K562 (cell line): ENCODE data around the gene GZF1. TPM values are rescaled to one million over a fixed set of nuclear protein-coding genes. Genes with fewer than 3 reads are reported as not detected.

Experiments
- FOXA3 ChIP-seq, 2 experiments: fragments of 450-650 bp in 1 of 2; sonication (generic) in 1 of 2; formaldehyde crosslinking; IDR thresholded peaks in 1 of 2; conservative IDR thresholded peaks in 1 of 2; 2 replicates each; pipeline versions ENCODE4 v1.4.0 to v1.8.0; 2020 to 2022; ENCODE audit warnings: mild to moderate bottlenecking in 2 of 2, missing genetic modification reagents in 1 of 2
- HEY1 ChIP-seq: fragments of 250-450 bp; sonication (Bioruptor Pico); IDR thresholded peaks from 2 replicates; pipeline ENCODE4 v1.5.0; 2020; ENCODE audit warnings: mild to moderate bottlenecking, moderate library complexity, borderline replicate concordance
- MYBL2 ChIP-seq, 2 experiments: fragments of 450-650 bp in 1 of 2; sonication (generic) in 1 of 2; formaldehyde crosslinking in 1 of 2; IDR thresholded peaks; 2 replicates each; pipeline versions ENCODE4 v1.6.1 to v1.8.1; 2017 to 2022; ENCODE audit warnings: borderline replicate concordance in 1 of 2, inconsistent platforms in 1 of 2, low read depth in 1 of 2, mild to moderate bottlenecking in 1 of 2, missing genetic modification reagents in 1 of 2, moderate library complexity in 1 of 2
- RFX1 ChIP-seq: fragments of 450-650 bp; IDR thresholded peaks from 2 replicates; pipeline ENCODE4 v1.6.1; 2016; ENCODE audit warnings: mild to moderate bottlenecking, moderate library complexity
- RHOXF2B ChIP-seq: fragments of 250-450 bp; sonication (Bioruptor Pico); conservative IDR thresholded peaks from 2 replicates; pipeline ENCODE4 v1.5.1; 2021
- YBX1 ChIP-seq: fragments of 450-650 bp; IDR thresholded peaks from 2 replicates; pipeline ENCODE4 v1.7.1; 2016; ENCODE audit warnings: mild to moderate bottlenecking
- ZKSCAN3 ChIP-seq: fragments of 250-450 bp; sonication (Bioruptor Pico); IDR thresholded peaks from 2 replicates; pipeline ENCODE4 v1.4.0; 2020
- ZNF354B ChIP-seq: fragments of 250-450 bp; sonication (Bioruptor Pico); IDR thresholded peaks from 2 replicates; pipeline ENCODE4 v1.4.0; 2020
- polyA plus RNA-seq, 8 experiments: library from polyadenylated mRNA; depleted of rRNA in 4 of 8; stranded (reverse) in 5 of 8; unstranded in 3 of 8; fragments of >200 nt; fragmentation: Nextera tagmentation in 2 of 8; fragmentation: Illumina TruSeq in 1 of 8; extraction: Ambion mirVana in 2 of 8; extraction: Trizol in 1 of 8; gene quantifications; 2 replicates each; pipeline versions ENCODE4 v1.2.1 to v1.2.3, GENCODE V29; 2011 to 2014; ENCODE audit warnings: inconsistent platforms in 1 of 8, missing spikeins in 1 of 8
- total RNA-seq, 7 experiments: library from RNA; depleted of rRNA in 6 of 7; stranded (reverse); fragments of >200 nt in 6 of 7; fragmentation: Illumina TruSeq in 2 of 7; extraction: Trizol in 2 of 7; gene quantifications; 2 replicates each; pipeline versions ENCODE4 v1.2.1 to v1.2.3, GENCODE V29; 2011 to 2021; ENCODE audit warnings: low replicate concordance in 1 of 7
- TF ChIP-seq, protein P1 (sequence below), 3 experiments: fragments of 200-800 bp in 1 of 3; fragments of 250-450 bp in 1 of 3; fragments of 450-650 bp in 1 of 3; sonication (Bioruptor Pico) in 1 of 3; sonication (Bioruptor generic) in 1 of 3; formaldehyde crosslinking in 1 of 3; IDR thresholded peaks; 2 replicates each; pipeline versions ENCODE4 v1.6.1 to v1.8.0; 2016 to 2022; ENCODE audit warnings: mild to moderate bottlenecking in 2 of 3, missing genetic modification characterization in 2 of 3, missing compliant biosample characterization in 1 of 3, moderate library complexity in 1 of 3
- TF ChIP-seq, protein P2 (sequence below): sonication (generic); formaldehyde crosslinking; IDR thresholded peaks from 2 replicates; pipeline ENCODE4 v1.9.0; 2022; ENCODE audit warnings: mild to moderate bottlenecking, missing genetic modification reagents
- TF ChIP-seq, protein P3 (sequence below), 3 experiments: IDR thresholded peaks in 2 of 3; conservative IDR thresholded peaks in 1 of 3; 2 replicates each; pipeline ENCODE4 v1.5.1; 2011 to 2012; ENCODE audit warnings: low read length in 3 of 3, mild to moderate bottlenecking in 3 of 3, control low read depth in 2 of 3, improper control_type of control experiment in 1 of 3, inconsistent platforms in 1 of 3, low read depth in 1 of 3, mixed read lengths in 1 of 3, moderate library complexity in 1 of 3; ENCODE audit not compliant: insufficient read depth in 2 of 3

GZF1 gene
- total and polyA plus RNA-seq, 9 of the 15 experiments (the other 6 are each of a cell fraction or from before 2014, with no cell fraction given) = 1.2 to 15.7 (median 7.4) TPM

DNA sequence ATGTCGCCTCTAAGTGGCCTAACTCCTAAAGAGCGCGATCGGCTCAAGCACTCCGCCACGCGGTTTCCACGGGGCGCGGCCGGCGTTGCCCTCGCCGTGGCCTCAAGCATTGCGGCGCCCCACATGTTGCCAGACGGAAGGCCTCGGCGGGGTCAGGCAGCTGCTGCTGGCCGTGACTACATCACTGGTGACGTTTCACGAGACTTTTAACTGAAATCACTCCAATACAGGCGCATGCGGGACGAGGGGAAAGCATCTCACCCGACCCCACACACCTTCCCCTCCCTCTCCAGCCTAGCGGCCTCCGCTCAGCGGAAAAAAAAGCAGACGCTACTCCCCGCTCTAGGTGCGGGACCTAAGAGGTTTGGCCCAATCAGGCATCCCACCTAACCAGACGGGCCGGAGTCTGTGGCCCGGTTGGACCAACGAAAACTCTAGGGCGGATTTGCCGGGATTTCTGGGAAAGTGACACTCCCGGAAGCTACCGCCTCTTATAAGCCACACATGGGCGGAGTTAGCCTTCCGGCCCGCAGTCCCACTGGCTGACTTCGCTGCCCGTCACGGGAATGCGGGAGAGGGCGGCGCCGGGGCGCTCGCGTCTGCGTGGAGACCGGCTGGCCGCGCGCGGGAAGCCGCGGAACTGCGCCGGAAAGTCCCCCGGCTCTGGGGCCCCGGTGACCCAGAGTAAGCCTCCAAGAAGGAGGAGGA lies 11.6 kb upstream of the GZF1 start, which contains the start of gene NXT1 (continued):
- TF ChIP-seq, protein P1, sequence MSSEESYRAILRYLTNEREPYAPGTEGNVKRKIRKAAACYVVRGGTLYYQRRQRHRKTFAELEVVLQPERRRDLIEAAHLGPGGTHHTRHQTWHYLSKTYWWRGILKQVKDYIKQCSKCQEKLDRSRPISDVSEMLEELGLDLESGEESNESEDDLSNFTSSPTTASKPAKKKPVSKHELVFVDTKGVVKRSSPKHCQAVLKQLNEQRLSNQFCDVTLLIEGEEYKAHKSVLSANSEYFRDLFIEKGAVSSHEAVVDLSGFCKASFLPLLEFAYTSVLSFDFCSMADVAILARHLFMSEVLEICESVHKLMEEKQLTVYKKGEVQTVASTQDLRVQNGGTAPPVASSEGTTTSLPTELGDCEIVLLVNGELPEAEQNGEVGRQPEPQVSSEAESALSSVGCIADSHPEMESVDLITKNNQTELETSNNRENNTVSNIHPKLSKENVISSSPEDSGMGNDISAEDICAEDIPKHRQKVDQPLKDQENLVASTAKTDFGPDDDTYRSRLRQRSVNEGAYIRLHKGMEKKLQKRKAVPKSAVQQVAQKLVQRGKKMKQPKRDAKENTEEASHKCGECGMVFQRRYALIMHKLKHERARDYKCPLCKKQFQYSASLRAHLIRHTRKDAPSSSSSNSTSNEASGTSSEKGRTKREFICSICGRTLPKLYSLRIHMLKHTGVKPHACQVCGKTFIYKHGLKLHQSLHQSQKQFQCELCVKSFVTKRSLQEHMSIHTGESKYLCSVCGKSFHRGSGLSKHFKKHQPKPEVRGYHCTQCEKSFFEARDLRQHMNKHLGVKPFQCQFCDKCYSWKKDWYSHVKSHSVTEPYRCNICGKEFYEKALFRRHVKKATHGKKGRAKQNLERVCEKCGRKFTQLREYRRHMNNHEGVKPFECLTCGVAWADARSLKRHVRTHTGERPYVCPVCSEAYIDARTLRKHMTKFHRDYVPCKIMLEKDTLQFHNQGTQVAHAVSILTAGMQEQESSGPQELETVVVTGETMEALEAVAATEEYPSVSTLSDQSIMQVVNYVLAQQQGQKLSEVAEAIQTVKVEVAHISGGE (CRISPR knock-in tag; IDR thresholded peaks at IDR 0.05) = peak in 1 of 3 experiments; percentile 82; a peak in 2 of 6 replicates
- TF ChIP-seq RHOXF2B (CRISPR knock-in tag) (no peak), RFX1 (no peak), FOXA3 (CRISPR knock-in tag; conservative IDR thresholded peaks at IDR 0.05 in 1 of 2, IDR thresholded peaks at IDR 0.05 in 1 of 2) (no peak), YBX1 (no peak), MYBL2 (IDR thresholded peaks at IDR 0.05; ENCODE audit: low read depth) (no peak), MYBL2 (CRISPR knock-in tag; IDR thresholded peaks at IDR 0.05; ENCODE audit: borderline replicate concordance) (no peak), ZNF354B (CRISPR knock-in tag) (no peak), HEY1 (no peak), ZKSCAN3 (no peak)
- TF ChIP-seq, protein P2, sequence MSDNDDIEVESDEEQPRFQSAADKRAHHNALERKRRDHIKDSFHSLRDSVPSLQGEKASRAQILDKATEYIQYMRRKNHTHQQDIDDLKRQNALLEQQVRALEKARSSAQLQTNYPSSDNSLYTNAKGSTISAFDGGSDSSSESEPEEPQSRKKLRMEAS (CRISPR knock-in tag) = peak; percentile 92
- TF ChIP-seq, protein P3, sequence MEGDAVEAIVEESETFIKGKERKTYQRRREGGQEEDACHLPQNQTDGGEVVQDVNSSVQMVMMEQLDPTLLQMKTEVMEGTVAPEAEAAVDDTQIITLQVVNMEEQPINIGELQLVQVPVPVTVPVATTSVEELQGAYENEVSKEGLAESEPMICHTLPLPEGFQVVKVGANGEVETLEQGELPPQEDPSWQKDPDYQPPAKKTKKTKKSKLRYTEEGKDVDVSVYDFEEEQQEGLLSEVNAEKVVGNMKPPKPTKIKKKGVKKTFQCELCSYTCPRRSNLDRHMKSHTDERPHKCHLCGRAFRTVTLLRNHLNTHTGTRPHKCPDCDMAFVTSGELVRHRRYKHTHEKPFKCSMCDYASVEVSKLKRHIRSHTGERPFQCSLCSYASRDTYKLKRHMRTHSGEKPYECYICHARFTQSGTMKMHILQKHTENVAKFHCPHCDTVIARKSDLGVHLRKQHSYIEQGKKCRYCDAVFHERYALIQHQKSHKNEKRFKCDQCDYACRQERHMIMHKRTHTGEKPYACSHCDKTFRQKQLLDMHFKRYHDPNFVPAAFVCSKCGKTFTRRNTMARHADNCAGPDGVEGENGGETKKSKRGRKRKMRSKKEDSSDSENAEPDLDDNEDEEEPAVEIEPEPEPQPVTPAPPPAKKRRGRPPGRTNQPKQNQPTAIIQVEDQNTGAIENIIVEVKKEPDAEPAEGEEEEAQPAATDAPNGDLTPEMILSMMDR (IDR thresholded peaks at IDR 0.05 in 2 of 3, conservative IDR thresholded peaks at IDR 0.05 in 1 of 3; ENCODE audit: insufficient read depth in 2 of 3, low read depth in 1 of 3, low read length in 3 of 3) = peak in 2 of 3 experiments; percentile 5; a peak in 2 of 6 replicates
